ENCODE results near the gene SCD5. TPM values are rescaled to one million over a fixed set of nuclear protein-coding genes. Genes with fewer than 3 reads are reported as not detected.

The SCD5 gene
- total RNA-seq, 2 donors from 2014 or later, result 7.3 to 18.5 TPM

DNA sequence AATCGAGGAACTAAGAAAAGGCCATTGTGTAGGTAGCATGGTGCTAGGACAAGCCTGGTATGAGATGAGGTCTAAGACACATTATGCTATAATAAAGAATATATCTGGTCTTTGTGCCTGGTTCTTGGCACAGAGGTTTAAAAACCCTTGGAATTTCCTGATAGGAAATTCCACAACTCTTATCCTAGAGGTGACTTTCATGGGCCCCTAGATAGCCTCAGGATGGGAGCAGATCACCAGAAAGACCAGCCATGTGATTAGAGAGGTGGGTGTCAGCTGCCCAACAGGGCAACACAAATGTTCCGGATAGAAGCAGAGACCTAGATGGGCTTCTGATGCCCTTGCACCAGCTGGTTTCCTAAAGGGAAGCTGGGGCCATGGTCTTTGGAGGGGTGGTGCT, 107.2 kb downstream of the SCD5 start:
- no peak for DNase-seq (ENCODE audit: low spot score)

DNA sequence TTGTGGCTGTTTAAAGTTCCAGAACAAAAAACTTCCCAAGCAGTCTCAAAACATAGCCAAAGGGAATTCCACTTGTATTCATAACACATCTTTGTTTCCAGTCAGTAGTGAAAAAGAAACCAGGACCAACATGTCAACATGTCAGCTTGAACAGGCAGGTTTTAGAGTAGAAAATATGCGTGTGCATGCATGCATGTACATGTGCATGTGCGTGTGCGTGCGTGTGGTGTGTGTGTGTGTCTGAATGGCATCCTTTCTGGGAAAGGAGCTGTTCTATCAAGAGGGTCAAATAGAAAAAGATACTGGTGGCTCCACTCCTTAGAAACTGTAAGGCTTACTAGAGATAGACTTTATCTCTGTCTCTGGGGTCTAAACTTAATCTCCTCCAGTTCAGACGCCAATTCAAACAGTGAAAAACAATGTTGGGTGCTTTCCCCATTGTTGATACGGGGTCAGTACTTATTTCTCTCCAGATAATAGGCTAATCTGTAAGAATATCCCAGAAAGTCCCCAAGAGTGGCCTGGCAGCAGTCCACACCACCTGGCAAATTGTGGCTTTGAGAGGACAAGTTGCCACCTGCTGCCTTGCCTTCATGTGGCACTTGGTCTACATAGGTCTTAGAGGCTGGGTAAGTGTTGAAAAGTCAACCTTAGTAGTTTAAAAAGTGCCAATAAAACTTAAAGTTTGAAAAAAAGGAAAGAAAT, 110.4 kb downstream of the SCD5 start:
- no peak for DNase-seq (ENCODE audit: low spot score)
- H3K36me3 ChIP-seq, result no peaks in the 10 kb centered on the region
- no peak overlapping the region for H3K4me3 ChIP-seq
- no peaks in the 10 kb centered on the region for H3K9me3 ChIP-seq
- H3K27me3 ChIP-seq (replicated peaks; ENCODE audit: insufficient read depth), result no peaks in the 10 kb centered on the region
- ATAC-seq (ENCODE audit: insufficient number of reproducible peaks, low FRiP score, low read depth), result no peak
- H3K27ac ChIP-seq, result no peak overlapping the region
- H3K4me1 ChIP-seq (ENCODE audit: control insufficient read depth in 1 of 2, low read depth in 2 of 2), result no peaks in the 10 kb centered on the region
- TF ChIP-seq, protein P1, sequence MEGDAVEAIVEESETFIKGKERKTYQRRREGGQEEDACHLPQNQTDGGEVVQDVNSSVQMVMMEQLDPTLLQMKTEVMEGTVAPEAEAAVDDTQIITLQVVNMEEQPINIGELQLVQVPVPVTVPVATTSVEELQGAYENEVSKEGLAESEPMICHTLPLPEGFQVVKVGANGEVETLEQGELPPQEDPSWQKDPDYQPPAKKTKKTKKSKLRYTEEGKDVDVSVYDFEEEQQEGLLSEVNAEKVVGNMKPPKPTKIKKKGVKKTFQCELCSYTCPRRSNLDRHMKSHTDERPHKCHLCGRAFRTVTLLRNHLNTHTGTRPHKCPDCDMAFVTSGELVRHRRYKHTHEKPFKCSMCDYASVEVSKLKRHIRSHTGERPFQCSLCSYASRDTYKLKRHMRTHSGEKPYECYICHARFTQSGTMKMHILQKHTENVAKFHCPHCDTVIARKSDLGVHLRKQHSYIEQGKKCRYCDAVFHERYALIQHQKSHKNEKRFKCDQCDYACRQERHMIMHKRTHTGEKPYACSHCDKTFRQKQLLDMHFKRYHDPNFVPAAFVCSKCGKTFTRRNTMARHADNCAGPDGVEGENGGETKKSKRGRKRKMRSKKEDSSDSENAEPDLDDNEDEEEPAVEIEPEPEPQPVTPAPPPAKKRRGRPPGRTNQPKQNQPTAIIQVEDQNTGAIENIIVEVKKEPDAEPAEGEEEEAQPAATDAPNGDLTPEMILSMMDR (IDR thresholded peaks at IDR 0.05), result no peak

More for the DNA sequence above, 107.2 kb downstream of the SCD5 start:
- TF ChIP-seq, protein P1 (IDR thresholded peaks at IDR 0.05), result no peak
- H3K4me1 ChIP-seq (ENCODE audit: control insufficient read depth in 1 of 2, low read depth in 2 of 2), result no peaks in the 10 kb centered on the region
- no peak overlapping the region for H3K4me3 ChIP-seq
- no peak for ATAC-seq (ENCODE audit: insufficient number of reproducible peaks, low FRiP score, low read depth)
- no peaks in the 10 kb centered on the region for H3K27me3 ChIP-seq (replicated peaks; ENCODE audit: insufficient read depth)
- no peak overlapping the region for H3K27ac ChIP-seq
- H3K9me3 ChIP-seq, result no peaks in the 10 kb centered on the region
- no peaks in the 10 kb centered on the region for H3K36me3 ChIP-seq

DNA sequence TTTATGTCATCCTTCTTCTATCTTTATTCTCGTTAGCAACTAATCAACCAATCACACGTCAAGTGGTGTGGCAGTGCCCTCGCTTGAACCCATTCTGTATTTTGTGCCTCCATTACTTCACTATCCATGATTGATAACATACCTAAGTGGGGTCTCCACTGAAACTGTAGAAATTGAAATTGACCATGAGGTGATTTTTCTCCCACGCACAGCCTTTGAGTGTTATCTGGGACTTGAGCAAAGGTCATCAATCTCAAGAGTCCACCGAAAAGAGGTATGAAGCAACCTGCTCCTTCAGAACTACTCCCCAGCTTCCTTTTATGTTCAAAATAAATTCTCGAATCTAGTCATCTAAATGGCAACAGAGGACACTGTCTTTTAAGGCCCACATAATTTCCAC, 111.1 kb downstream of the SCD5 start:
- no peak overlapping the region for H3K27ac ChIP-seq
- no peaks in the 10 kb centered on the region for H3K27me3 ChIP-seq (replicated peaks; ENCODE audit: insufficient read depth)
- TF ChIP-seq, protein P1 (IDR thresholded peaks at IDR 0.05), result no peak
- ATAC-seq (ENCODE audit: insufficient number of reproducible peaks, low FRiP score, low read depth) (no peak), DNase-seq (ENCODE audit: low spot score) (no peak)
- no peaks in the 10 kb centered on the region for H3K36me3 ChIP-seq
- no peaks in the 10 kb centered on the region for H3K4me1 ChIP-seq (ENCODE audit: control insufficient read depth in 1 of 2, low read depth in 2 of 2)
- H3K9me3 ChIP-seq, result no peaks in the 10 kb centered on the region
- no peak overlapping the region for H3K4me3 ChIP-seq

DNA sequence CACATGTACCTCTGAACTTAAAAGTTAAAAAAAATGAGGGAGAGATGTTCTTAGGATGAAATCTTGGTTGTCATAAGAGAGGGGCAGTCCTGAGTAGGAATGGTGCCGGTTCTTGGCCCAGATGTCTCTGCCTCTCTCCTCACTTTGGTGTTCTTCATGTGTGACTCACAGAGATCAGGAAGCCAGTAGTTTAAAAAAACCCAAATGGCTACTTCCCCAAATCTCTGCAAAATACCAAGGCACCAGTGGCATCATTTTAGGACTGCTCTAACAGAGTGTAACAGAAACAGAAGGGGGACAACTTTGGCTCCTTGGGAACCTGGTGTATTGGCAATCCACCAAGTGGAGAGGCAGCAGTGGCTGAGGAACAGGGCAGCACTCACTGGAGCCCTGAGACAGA, 116.8 kb downstream of the SCD5 start:
- Histone ChIP-seq H3K27me3 (replicated peaks; ENCODE audit: insufficient read depth) (no peaks in the 10 kb centered on the region), H3K9me3 (no peaks in the 10 kb centered on the region), H3K27ac (no peak overlapping the region), H3K36me3 (no peaks in the 10 kb centered on the region), H3K4me3 (no peak overlapping the region), H3K4me1 (ENCODE audit: control insufficient read depth in 1 of 2, low read depth in 2 of 2) (no peaks in the 10 kb centered on the region)
- DNase-seq (ENCODE audit: low spot score), result no peak
- ATAC-seq (ENCODE audit: insufficient number of reproducible peaks, low FRiP score, low read depth), result no peak
- TF ChIP-seq, protein P1 (IDR thresholded peaks at IDR 0.05), result no peak

DNA sequence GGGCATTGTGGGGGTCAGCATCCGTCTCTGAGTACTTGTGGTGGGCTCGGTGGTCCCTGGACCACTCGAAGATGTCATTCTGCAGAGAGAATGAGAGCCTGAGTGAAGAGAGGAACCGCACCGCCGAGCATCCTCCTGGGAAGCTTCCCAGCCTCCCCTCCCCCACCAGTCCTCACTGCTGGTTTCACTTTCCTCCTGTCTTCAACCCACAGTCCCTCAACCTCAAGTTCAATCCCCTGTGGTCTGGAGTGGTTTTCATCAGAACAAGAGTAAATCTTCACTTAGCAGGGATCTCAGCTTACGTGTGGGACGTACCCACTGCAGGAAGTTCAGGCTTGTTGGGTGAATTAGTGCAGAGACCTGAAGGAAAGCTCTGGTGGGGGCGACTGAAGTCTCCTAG, 117.8 kb downstream of the SCD5 start:
- TF ChIP-seq, protein P1 (IDR thresholded peaks at IDR 0.05), result no peak
- H3K4me3 ChIP-seq, result no peak overlapping the region
- H3K27me3 ChIP-seq (replicated peaks; ENCODE audit: insufficient read depth), result no peaks in the 10 kb centered on the region
- DNase-seq (ENCODE audit: low spot score), result no peak
- no peak for ATAC-seq (ENCODE audit: insufficient number of reproducible peaks, low FRiP score, low read depth)
- no peaks in the 10 kb centered on the region for H3K36me3 ChIP-seq
- H3K4me1 ChIP-seq (ENCODE audit: control insufficient read depth in 1 of 2, low read depth in 2 of 2), result no peaks in the 10 kb centered on the region
- no peaks in the 10 kb centered on the region for H3K9me3 ChIP-seq
- H3K27ac ChIP-seq, result no peak overlapping the region

Measured in thoracic aorta (tissue), 2 donors.